Muscle layer of colon (tissue), 2 donors: ENCODE results near the gene FIZ1.

Experiments
- H3K27ac ChIP-seq: one replicate; pipeline ENCODE4 v1.7.0; 2013; ENCODE audit warnings: low read depth, mild to moderate bottlenecking, low read length, moderate library complexity
- H3K27me3 ChIP-seq, 2 donors: one replicate each; pipeline ENCODE4 v1.7.0; 2013; ENCODE audit warnings: low read length in 2 of 2, mild to moderate bottlenecking in 2 of 2; ENCODE audit not compliant: insufficient read depth in 2 of 2, control insufficient read depth in 1 of 2
- H3K36me3 ChIP-seq: one replicate; pipeline ENCODE4 v1.7.0; 2013; ENCODE audit warnings: mild to moderate bottlenecking, low read length; ENCODE audit not compliant: insufficient read depth
- H3K4me1 ChIP-seq: one replicate; pipeline ENCODE4 v1.7.0; 2013; ENCODE audit warnings: mild to moderate bottlenecking, low read length; ENCODE audit not compliant: insufficient read depth
- H3K4me3 ChIP-seq, 2 donors: one replicate each; pipeline ENCODE4 v1.7.0; 2013; ENCODE audit warnings: low read length in 2 of 2, low read depth in 1 of 2, mild to moderate bottlenecking in 1 of 2, moderate library complexity in 1 of 2
- H3K9ac ChIP-seq: one replicate; pipeline ENCODE4 v1.7.0; 2013; ENCODE audit warnings: low read length
- H3K9me3 ChIP-seq: one replicate; pipeline ENCODE4 v1.7.0; 2013; ENCODE audit warnings: mild to moderate bottlenecking, low read length
- donor health status: abdominal sarcoma.
- donor health status: Adenocarcinoma of cecum.

Gene FIZ1

GRCh38 chr19:55552620-55553019 lies 46.7 kb downstream of the FIZ1 start:
- no peaks in the 10 kb centered on the region for H3K4me1 ChIP-seq
- no peak overlapping the region for H3K9ac ChIP-seq
- H3K27ac ChIP-seq, result no peak overlapping the region

GRCh38 chr19:55552206-55552605 lies 47.1 kb downstream of the FIZ1 start:
- peaks cover 0 to 19% of the 10 kb centered on the region in 2 donors for H3K27me3 ChIP-seq
- H3K27ac ChIP-seq, result no peak overlapping the region
- no peak overlapping the region for H3K9ac ChIP-seq
- no peak overlapping the region for H3K4me3 ChIP-seq
- H3K36me3 ChIP-seq, result no peaks in the 10 kb centered on the region
- no peaks in the 10 kb centered on the region for H3K4me1 ChIP-seq
- H3K9me3 ChIP-seq, result no peaks in the 10 kb centered on the region

More at GRCh38 chr19:55552620-55553019, 46.7 kb downstream of the FIZ1 start:
- H3K27me3 ChIP-seq, result peaks cover 0 to 17% of the 10 kb centered on the region in 2 donors
- H3K9me3 ChIP-seq, result no peaks in the 10 kb centered on the region
- H3K4me3 ChIP-seq, result no peak overlapping the region
- H3K36me3 ChIP-seq, result no peaks in the 10 kb centered on the region

- H3K27ac ChIP-seq, result no peak overlapping the region
- H3K4me3 ChIP-seq, result no peak overlapping the region
- no peaks in the 10 kb centered on the region for H3K36me3 ChIP-seq
- no peaks in the 10 kb centered on the region for H3K4me1 ChIP-seq
- no peak overlapping the region for H3K9ac ChIP-seq
- peaks cover 0 to 27% of the 10 kb centered on the region in 2 donors for H3K27me3 ChIP-seq
- no peaks in the 10 kb centered on the region for H3K9me3 ChIP-seq
Observed at GRCh38 chr19:55550321-55550650, 49.0 kb downstream of the FIZ1 start.

- Histone ChIP-seq H3K9ac (no peak overlapping the region), H3K4me1 (no peaks in the 10 kb centered on the region), H3K4me3 (no peak overlapping the region), H3K36me3 (no peaks in the 10 kb centered on the region), H3K9me3 (no peaks in the 10 kb centered on the region), H3K27ac (no peak overlapping the region), H3K27me3 (peaks cover 0 to 30% of the 10 kb centered on the region in 2 donors)
Observed at GRCh38 chr19:55549500-55550320, 49.6 kb downstream of the FIZ1 start.

- no peak overlapping the region for H3K4me3 ChIP-seq
- peaks cover 0 to 37% of the 10 kb centered on the region in 2 donors for H3K27me3 ChIP-seq
Observed at GRCh38 chr19:55546822-55547614, 52.3 kb downstream of the FIZ1 start.

GRCh38 chr19:55546011-55546410 lies 53.3 kb downstream of the FIZ1 start:
- Histone ChIP-seq H3K9ac (no peak overlapping the region), H3K27ac (no peak overlapping the region), H3K27me3 (peaks cover 0 to 30% of the 10 kb centered on the region in 2 donors)

More at GRCh38 chr19:55546822-55547614, 52.3 kb downstream of the FIZ1 start:
- H3K9ac ChIP-seq, result no peak overlapping the region
- no peaks in the 10 kb centered on the region for H3K9me3 ChIP-seq
- no peaks in the 10 kb centered on the region for H3K36me3 ChIP-seq
- no peak overlapping the region for H3K27ac ChIP-seq
- H3K4me1 ChIP-seq, result no peaks in the 10 kb centered on the region

GRCh38 chr19:55545443-55545842 lies 53.9 kb downstream of the FIZ1 start, which contains the start of gene SBK3:
Gene SBK3, minus strand, starts transcription at chr19:55545543. Its CDS starts 0 bp downstream, at chr19:55545543.
- Histone ChIP-seq H3K9ac (no peak within 1 kb of the TSS), H3K4me1 (no peaks in the 10 kb centered on the region), H3K27me3 (peaks cover 0 to 27% of the 10 kb centered on the region in 2 donors), H3K36me3 (no peaks in the 10 kb centered on the region), H3K9me3 (no peaks in the 10 kb centered on the region), H3K4me3 (no peak within 1 kb of the TSS), H3K27ac (no peak within 1 kb of the TSS)

More at GRCh38 chr19:55546011-55546410, 53.3 kb downstream of the FIZ1 start:
- Histone ChIP-seq H3K4me3 (no peak overlapping the region), H3K4me1 (no peaks in the 10 kb centered on the region), H3K36me3 (no peaks in the 10 kb centered on the region), H3K9me3 (no peaks in the 10 kb centered on the region)

- Histone ChIP-seq H3K4me3 (no peak overlapping the region), H3K36me3 (no peaks in the 10 kb centered on the region), H3K27ac (no peak overlapping the region), H3K9ac (no peak overlapping the region), H3K9me3 (no peaks in the 10 kb centered on the region), H3K4me1 (no peaks in the 10 kb centered on the region), H3K27me3 (peaks cover 0 to 23% of the 10 kb centered on the region in 2 donors)
Observed at GRCh38 chr19:55544776-55545439, 54.4 kb downstream of the FIZ1 start.

- H3K9ac ChIP-seq, result no peak overlapping the region
- no peaks in the 10 kb centered on the region for H3K9me3 ChIP-seq
- no peaks in the 10 kb centered on the region for H3K4me1 ChIP-seq
- H3K27ac ChIP-seq, result no peak overlapping the region
- peaks cover 0 to 23% of the 10 kb centered on the region in 2 donors for H3K27me3 ChIP-seq
- H3K4me3 ChIP-seq, result no peak overlapping the region
- no peaks in the 10 kb centered on the region for H3K36me3 ChIP-seq
Observed at GRCh38 chr19:55544014-55544413, 55.3 kb downstream of the FIZ1 start.

GRCh38 chr19:55543567-55543966 lies 55.8 kb downstream of the FIZ1 start:
- no peak overlapping the region for H3K27ac ChIP-seq
- H3K9me3 ChIP-seq, result no peaks in the 10 kb centered on the region
- no peak overlapping the region for H3K9ac ChIP-seq
- H3K4me1 ChIP-seq, result no peaks in the 10 kb centered on the region
- H3K27me3 ChIP-seq, result peaks cover 0 to 24% of the 10 kb centered on the region in 2 donors
- no peaks in the 10 kb centered on the region for H3K36me3 ChIP-seq
- H3K4me3 ChIP-seq, result no peak overlapping the region

- Histone ChIP-seq H3K9me3 (no peaks in the 10 kb centered on the region), H3K27ac (no peak overlapping the region), H3K9ac (no peak overlapping the region), H3K4me1 (no peaks in the 10 kb centered on the region), H3K4me3 (no peak overlapping the region), H3K36me3 (no peaks in the 10 kb centered on the region), H3K27me3 (peaks cover 0 to 24% of the 10 kb centered on the region in 2 donors)
Observed at GRCh38 chr19:55542292-55542855, 56.9 kb downstream of the FIZ1 start.
